ENCODE measurements around the gene JCAD. TPM values are rescaled to one million over a fixed set of nuclear protein-coding genes. Genes with fewer than 3 reads are reported as not detected.

The JCAD gene
- polyA plus RNA-seq, 2 of the 4 experiments (the other 2 are of a cell fraction) = 4.4 to 6.4 TPM

DNA sequence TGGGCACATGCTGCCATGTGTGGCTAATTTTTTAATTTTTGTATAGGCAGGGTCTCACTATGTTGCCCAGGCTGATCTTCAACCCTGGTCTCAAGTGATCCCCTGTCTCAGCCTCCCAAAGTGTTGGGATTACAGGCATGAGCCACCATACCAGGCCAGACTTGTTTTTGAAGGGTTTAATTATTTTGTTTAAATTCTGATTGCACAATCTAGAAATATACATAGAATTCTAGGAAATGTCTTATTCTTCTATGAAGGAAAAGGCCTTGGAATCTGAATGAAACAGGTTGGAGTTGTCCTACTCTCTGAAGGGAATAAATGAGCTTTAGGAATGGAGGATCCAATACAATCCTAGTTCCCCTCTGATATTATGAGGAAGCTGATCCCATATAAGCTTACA lies 15.5 kb upstream of the JCAD start (continued):
- no peak for TF ChIP-seq CTCF (IDR thresholded peaks at IDR 0.05)
- no peak for TF ChIP-seq ZSCAN20 (CRISPR knock-in tag; IDR thresholded peaks at IDR 0.05)
- no peak for TF ChIP-seq TFCP2L1 (CRISPR knock-in tag; IDR thresholded peaks at IDR 0.05)

GRCh38 chr10:30074090-30074489 lies 14.7 kb upstream of the JCAD start:
- ChIA-PET CTCF (no interaction called here), POLR2A (no interaction called here)
- Histone ChIP-seq H3K9me3 (no peaks in the 10 kb centered on the region), H3K4me2 (no peak overlapping the region), H3K27ac (no peak overlapping the region), H3K4me1 (no peaks in the 10 kb centered on the region), H3K4me3 (no peak overlapping the region)
- no peak for TF ChIP-seq ESRRA (IDR thresholded peaks at IDR 0.05; ENCODE audit: borderline replicate concordance, low read length)
- TF ChIP-seq JUNB (IDR thresholded peaks at IDR 0.05) = no peak
- TF ChIP-seq ZFP36 (IDR thresholded peaks at IDR 0.05; ENCODE audit: borderline replicate concordance, partially characterized antibody) = no peak
- TF ChIP-seq FOSL2 (IDR thresholded peaks at IDR 0.05) = no peak
- TF ChIP-seq FOSL2 (CRISPR knock-in tag; IDR thresholded peaks at IDR 0.05) = no peak
- no peak for TF ChIP-seq MAZ (IDR thresholded peaks at IDR 0.05; ENCODE audit: borderline replicate concordance, low read depth, low read length)
- no peak for TF ChIP-seq ZNF302 (CRISPR knock-in tag; IDR thresholded peaks at IDR 0.05)
- FAIRE-seq (no peak), DNase-seq (ENCODE audit: low read depth in 1 of 2, low spot score in 1 of 2) (no peak), ATAC-seq (no peak)
- WGBS (ENCODE audit: missing lambda C conversion rate) = 73% methylated on average over 2 of the region's 2 CpGs

DNA sequence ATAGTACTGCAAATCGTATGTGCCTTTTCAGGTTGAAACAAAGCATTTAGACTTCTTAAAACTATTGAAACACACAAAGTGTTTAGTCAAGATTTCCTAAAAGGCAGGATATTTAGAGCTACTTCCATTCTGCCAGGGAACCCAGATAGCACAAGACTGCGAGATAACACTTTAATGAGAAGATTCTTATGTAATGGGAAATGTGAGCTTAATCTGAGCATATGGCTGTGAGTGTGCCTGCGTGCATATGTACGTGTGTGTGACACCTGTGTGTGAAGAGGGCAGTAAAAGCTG lies 14.3 kb upstream of the JCAD start:
- Histone ChIP-seq H3K4me3 (no peak overlapping the region), H3K9me3 (no peaks in the 10 kb centered on the region), H3K4me1 (no peaks in the 10 kb centered on the region), H3K4me2 (no peak overlapping the region), H3K27ac (no peak overlapping the region)
- DNase-seq (ENCODE audit: low read depth in 1 of 2, low spot score in 1 of 2) (no peak), ATAC-seq (no peak), FAIRE-seq (no peak)
- 65% methylated on average over 4 of the region's 4 CpGs for WGBS (ENCODE audit: missing lambda C conversion rate)
- TF ChIP-seq, protein P1, sequence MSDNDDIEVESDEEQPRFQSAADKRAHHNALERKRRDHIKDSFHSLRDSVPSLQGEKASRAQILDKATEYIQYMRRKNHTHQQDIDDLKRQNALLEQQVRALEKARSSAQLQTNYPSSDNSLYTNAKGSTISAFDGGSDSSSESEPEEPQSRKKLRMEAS (IDR thresholded peaks at IDR 0.05) = no peak
- TF ChIP-seq KDM1A (IDR thresholded peaks at IDR 0.05; ENCODE audit: low read depth) = no peak
- TF ChIP-seq CEBPB (IDR thresholded peaks at IDR 0.05) = no peak
- TF ChIP-seq RARB (CRISPR knock-in tag; IDR thresholded peaks at IDR 0.05) = no peak
- no peak for TF ChIP-seq MAFK (IDR thresholded peaks at IDR 0.05; ENCODE audit: partially characterized antibody)
- no peak for TF ChIP-seq TFCP2L1 (CRISPR knock-in tag; IDR thresholded peaks at IDR 0.05)
- no peak for TF ChIP-seq HDAC2 (IDR thresholded peaks at IDR 0.05)
- TF ChIP-seq CBX2 (IDR thresholded peaks at IDR 0.05; ENCODE audit: borderline replicate concordance, low read depth) = no peak
- TF ChIP-seq, protein P2, sequence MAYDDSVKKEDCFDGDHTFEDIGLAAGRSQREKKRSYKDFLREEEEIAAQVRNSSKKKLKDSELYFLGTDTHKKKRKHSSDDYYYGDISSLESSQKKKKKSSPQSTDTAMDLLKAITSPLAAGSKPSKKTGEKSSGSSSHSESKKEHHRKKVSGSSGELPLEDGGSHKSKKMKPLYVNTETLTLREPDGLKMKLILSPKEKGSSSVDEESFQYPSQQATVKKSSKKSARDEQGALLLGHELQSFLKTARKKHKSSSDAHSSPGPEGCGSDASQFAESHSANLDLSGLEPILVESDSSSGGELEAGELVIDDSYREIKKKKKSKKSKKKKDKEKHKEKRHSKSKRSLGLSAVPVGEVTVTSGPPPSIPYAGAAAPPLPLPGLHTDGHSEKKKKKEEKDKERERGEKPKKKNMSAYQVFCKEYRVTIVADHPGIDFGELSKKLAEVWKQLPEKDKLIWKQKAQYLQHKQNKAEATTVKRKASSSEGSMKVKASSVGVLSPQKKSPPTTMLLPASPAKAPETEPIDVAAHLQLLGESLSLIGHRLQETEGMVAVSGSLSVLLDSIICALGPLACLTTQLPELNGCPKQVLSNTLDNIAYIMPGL (CRISPR knock-in tag; IDR thresholded peaks at IDR 0.05; ENCODE audit: borderline replicate concordance) = no peak
- TF ChIP-seq PBX3 (IDR thresholded peaks at IDR 0.05) = no peak
- no peak for TF ChIP-seq ZC3H11A (IDR thresholded peaks at IDR 0.05)
- ChIA-PET POLR2A (no interaction called here), CTCF (no interaction called here)

Data from A549 (cell line).